NCI-H2107 treated with DMSO at 0.1 percent for 48 hours (cell line): ENCODE measurements around the gene CDKN1A.
A peak's percentile ranks its signal among the peaks of the same experiment; 100 is the strongest.
"Not testable (repeated sequence)": the region's sequence is repeated elsewhere in the genome, so short reads cannot be mapped to it uniquely, and the experiment has no call there.

Source experiments
- DNase-seq: peaks from one replicate; lab custom pipeline; 2025; ENCODE audit not compliant: unreplicated experiment; lab: John Stamatoyannopoulos, UW

CDKN1A gene

DNA sequence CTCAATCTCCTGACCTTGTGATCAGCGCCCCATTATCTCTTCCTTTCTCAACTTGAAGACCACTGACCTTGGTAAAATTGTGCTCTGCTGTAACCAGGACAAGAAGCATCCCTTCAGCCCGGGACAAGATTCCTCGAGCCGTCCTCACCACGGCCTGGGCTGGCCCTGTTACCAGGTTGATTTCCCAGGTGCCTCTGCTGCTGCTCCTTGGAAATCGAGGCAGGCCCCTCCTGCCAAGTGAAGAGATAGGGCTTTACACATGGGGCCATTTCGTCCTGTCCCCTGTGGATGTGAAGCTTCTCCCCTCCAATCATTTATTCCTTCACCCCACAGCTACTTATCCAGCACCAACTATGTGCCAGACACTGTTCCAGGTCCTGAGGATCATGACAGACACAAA, 40.6 kb downstream of the CDKN1A start:
- DNase-seq = no peak

DNA sequence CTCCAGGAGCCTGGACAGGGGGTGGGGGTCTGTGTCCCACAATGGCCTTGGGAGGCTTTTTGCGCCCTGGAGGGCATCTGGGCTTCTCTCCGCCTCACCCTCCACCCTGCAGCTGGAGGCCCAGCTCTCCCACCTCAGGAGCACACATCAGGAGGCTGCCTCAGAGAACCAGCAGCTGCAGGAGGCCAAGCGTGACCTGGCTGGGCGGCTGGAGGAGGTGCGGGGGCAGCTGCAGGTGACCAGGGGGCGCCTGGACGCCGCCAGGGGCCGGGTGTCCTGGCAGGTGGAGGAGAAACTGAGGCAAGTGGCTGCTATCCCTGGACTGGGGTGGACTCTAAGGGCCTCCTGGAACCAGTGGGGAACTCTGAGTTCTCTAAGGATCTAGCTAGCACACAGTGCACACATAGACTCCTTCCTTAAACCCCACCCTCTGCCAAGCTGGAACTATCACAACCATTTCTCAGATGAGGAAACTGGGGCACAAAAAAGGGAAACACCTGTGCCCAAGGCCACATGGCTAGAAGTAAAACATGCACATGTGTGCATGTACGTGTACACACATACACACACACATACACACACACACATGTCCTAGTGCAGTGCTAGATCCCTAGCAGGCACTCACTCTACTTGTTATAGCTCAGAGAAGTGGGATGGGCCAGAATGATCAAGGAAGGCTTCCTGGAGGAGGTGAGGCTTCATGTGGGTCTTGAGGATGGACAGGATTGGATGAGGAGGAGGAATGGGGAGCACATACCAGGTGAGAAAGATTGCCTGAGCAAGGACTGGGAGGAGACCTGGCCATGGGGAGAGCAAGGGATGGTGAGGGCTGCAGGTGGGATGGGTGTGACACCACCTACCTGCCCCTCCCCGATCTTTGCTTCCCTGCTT, 42.0 kb downstream of the CDKN1A start:
- DNase-seq = no peak

GRCh38 chr6:36721369-36722140, 43.0 kb downstream of the CDKN1A start:
- DNase-seq = no peak

- DNase-seq = no peak
Observed at GRCh38 chr6:36722365-36722764, 43.9 kb downstream of the CDKN1A start.

DNA sequence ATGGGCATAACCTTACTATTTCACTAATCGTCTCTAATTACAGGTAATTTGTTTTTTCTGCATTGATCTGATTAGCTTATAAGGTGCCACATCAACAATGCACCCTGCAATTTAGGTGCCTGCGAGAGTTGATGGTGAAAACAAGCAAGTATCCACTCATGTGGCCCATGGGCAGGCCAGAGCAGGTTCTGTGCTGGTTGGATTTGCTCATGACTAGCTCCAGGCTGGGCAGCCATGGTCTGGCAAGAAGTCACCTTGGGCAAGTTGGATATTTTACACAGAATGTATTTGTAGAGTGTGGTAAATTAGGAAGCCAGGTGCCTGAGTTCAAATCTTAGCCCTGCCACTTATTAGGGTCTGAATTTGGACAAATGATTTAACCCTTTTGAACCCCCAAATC, 44.4 kb downstream of the CDKN1A start:
- no peak for DNase-seq

DNA sequence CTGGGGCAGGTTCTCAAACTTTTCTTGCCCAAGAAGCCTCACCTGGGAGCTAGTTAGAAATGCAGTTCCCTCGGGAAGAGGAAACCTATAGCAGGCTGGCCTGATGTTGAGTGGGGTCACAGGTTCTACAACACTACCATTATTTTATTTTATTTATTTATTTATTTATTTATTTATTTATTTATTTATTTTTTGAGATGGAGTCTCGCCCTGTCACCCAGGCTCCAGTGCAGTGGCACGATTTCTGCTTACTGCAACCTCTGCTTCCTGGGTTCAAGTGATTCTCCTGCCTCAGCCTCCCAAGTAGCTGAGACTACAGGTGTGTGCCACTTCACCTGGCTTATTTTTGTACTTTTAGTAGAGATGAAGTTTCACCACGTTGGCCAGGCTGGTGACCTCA, 45.5 kb downstream of the CDKN1A start:
- DNase-seq = not testable (repeated sequence)

- DNase-seq = peak; percentile 43
Observed at GRCh38 chr6:36724514-36725390, 46.2 kb downstream of the CDKN1A start.

GRCh38 chr6:36725581-36725980, 47.1 kb downstream of the CDKN1A start:
- no peak for DNase-seq

DNA sequence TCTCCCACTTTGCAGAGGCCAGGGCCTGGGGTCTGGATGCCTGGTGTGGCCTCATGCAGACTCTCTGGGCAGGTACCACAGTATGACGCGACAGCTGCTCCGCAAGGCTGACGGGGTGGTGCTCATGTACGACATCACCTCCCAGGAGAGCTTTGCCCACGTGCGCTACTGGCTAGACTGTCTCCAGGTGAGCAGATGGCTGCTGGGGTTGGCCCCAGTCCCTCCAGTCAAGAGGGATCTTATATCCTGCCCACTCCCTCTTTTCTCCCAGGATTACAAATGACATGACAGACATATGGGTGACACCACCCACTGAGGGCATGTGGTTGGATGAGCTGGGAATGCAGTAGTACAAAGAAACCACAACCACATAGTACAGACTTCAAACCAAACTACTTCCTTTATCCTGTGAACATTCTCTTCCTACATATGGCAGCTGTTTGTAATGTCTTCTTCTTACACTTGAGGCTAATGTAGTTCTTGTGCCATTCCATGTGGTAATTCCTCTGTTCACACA, 49.0 kb downstream of the CDKN1A start:
- peak; percentile 37 for DNase-seq

DNA sequence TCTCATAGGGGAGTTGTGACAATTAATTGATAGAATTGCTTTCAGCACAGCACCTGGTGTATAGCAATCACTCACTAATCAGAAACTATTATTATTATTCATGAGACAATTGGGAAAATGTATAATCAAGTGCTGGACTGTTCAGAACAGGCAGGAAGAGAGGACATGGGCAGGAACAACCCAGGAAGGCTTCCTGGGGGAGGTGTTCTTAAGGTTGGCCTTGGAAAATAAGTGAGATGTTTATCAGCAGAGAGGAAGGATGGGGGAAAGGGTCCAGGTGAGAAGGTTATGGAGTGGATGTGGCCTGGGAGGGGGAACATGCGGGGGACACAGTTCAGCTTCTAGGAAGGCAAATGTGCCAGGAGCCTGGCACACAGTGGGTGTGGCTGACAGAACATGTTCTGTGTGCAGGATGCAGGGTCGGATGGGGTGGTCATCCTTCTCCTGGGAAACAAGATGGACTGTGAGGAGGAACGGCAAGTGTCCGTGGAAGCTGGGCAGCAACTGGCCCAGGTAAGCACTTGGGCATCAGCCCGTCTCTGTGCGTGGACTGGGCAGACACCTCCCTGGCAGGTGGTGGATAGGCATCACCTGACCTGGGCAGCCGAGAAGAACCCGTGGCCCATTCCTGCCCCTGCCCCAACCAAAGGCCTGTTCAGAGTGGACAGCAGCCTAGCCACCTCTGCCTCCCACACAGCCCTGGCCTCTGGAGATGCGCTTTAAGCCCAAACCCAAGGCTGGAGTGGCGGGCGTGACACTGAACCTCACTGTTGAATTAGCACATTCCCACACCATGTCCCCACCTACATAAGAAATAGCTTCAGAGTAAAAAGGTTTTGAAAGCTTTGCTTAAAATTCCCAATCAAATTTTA, 50.0 kb downstream of the CDKN1A start:
- no peak for DNase-seq

GRCh38 chr6:36729161-36729524, 50.6 kb downstream of the CDKN1A start:
- no peak for DNase-seq

DNA sequence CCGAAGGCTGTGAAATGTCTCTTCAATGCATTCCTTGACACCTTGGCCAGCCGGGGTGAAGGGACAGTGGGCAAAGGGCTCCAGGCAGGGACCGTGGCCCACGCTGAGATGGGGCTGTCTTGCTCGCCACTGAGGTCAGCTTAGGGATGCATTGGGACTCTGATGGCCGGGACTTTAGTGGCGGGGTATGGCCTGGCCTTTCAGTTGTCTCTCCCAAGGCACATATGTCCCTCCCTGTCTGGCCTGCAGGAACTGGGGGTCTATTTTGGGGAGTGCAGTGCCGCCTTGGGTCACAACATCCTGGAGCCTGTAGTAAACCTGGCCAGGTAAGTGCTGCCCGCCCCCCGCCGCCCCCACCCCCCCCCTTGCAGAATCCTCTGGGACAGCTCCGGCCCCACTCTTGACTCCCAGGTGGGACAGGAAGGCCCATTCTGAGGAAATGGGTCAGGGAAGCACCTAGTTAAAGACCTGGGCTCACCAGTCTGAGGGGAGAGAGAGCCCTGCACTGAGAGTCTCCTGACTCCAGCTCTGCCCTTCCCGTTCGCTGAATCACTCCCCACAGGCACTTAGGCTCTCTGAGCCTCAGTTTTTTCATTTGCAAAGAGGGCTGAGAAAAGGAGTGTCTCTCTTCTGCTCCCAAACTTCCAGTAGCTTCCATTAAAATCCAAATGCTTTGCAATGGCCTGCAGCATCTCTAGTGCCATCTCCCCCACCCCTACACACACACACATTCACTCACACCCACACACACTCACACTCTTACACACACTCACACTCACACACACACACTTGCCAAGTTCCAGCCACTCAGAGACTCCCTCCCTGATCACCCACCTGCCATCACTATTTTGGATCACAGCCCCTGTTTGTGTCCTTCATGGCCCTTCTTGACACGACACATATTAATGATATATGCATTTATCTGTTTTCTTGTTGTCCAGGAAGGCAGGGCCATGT, 52.2 kb downstream of the CDKN1A start:
- DNase-seq = no peak

- no peak for DNase-seq
Observed at GRCh38 chr6:36731622-36732310, 53.3 kb downstream of the CDKN1A start.

- DNase-seq = no peak
Observed at GRCh38 chr6:36733300-36733699, 54.8 kb downstream of the CDKN1A start.

- no peak for DNase-seq
Observed at GRCh38 chr6:36734486-36735060, 56.1 kb downstream of the CDKN1A start.

GRCh38 chr6:36735110-36736071, 56.9 kb downstream of the CDKN1A start:
- no peak for DNase-seq
